Measurements from ENCODE around the gene STPG4.
"Not testable (repeated sequence)": the region's sequence is repeated elsewhere in the genome, so short reads cannot be mapped to it uniquely, and the experiment has no call there.

The STPG4 gene

GRCh38 chr2:47124740-47125139 is 30.4 kb downstream of the STPG4 start:
- DNase-seq: not testable (repeated sequence)

- DNase-seq: not testable (repeated sequence)
Measured at GRCh38 chr2:47120424-47120823, 34.7 kb downstream of the STPG4 start.

- no peak for DNase-seq
Measured at GRCh38 chr2:47119001-47119400, 36.1 kb downstream of the STPG4 start.

GRCh38 chr2:47118581-47118980 is 36.5 kb downstream of the STPG4 start:
- no peak for DNase-seq

GRCh38 chr2:47112665-47113435 is 42.3 kb downstream of the STPG4 start:
- no peak for DNase-seq

- no peak for DNase-seq
Measured at GRCh38 chr2:47109680-47110079, 45.4 kb downstream of the STPG4 start.

- no peak for DNase-seq
Measured at GRCh38 chr2:47109007-47109375, 46.1 kb downstream of the STPG4 start.

GRCh38 chr2:47108267-47109006 is 46.7 kb downstream of the STPG4 start:
- not testable (repeated sequence) for DNase-seq

GRCh38 chr2:47107201-47107600 is 47.9 kb downstream of the STPG4 start:
- not testable (repeated sequence) for DNase-seq

GRCh38 chr2:47106231-47106630 is 48.9 kb downstream of the STPG4 start:
- not testable (repeated sequence) for DNase-seq

GRCh38 chr2:47099712-47100111 is 55.4 kb downstream of the STPG4 start:
- DNase-seq: not testable (repeated sequence)

GRCh38 chr2:47098953-47099352 is 56.2 kb downstream of the STPG4 start:
- no peak for DNase-seq

- no peak for DNase-seq
Measured at GRCh38 chr2:47097563-47097962, 57.5 kb downstream of the STPG4 start.

GRCh38 chr2:47096451-47096850 is 58.7 kb downstream of the STPG4 start:
- no peak for DNase-seq

- no peak for DNase-seq
Measured at GRCh38 chr2:47095349-47096020, 59.6 kb downstream of the STPG4 start.

- no peak for DNase-seq
Measured at GRCh38 chr2:47094511-47095142, 60.5 kb downstream of the STPG4 start.

GRCh38 chr2:47093626-47094025 is 61.5 kb downstream of the STPG4 start:
- DNase-seq: no peak

GRCh38 chr2:47092465-47092864 is 62.6 kb downstream of the STPG4 start:
- no peak for DNase-seq

- no peak for DNase-seq
Measured at GRCh38 chr2:47091118-47091517, 64.0 kb downstream of the STPG4 start.

GRCh38 chr2:47089083-47089464 is 66.0 kb downstream of the STPG4 start:
- DNase-seq: peak; percentile 66

GRCh38 chr2:47088371-47089082 is 66.6 kb downstream of the STPG4 start:
- DNase-seq: peak; percentile 91

GRCh38 chr2:47087051-47087450 is 68.1 kb downstream of the STPG4 start:
- no peak for DNase-seq

- no peak for DNase-seq
Measured at GRCh38 chr2:47086571-47086970, 68.5 kb downstream of the STPG4 start.

Measured in hematopoietic multipotent progenitor cell treated with erythropoietin and hydrocortisone succinate and interleukin-3 and kit ligand, for 4 days (in vitro differentiated cells).